GM12878 (cell line): Measurements from ENCODE around the gene SLC9A3. TPM values are rescaled to one million over a fixed set of nuclear protein-coding genes. Genes with fewer than 3 reads are reported as not detected.

Experiments used
- ATAC-seq: fragments of 200-7000 bp; cut with Tn5 transposase; 3 replicates; pipeline ENCODE4 v1.9.1; 2020; ENCODE audit warnings: mild to moderate bottlenecking, moderate library complexity
- BruUV-seq: library from RNA; stranded (reverse); fragments of 400-500 nt; replicated peaks from 2 replicates; lab custom pipeline; 2021; lab: Mats Ljungman, UMichigan
- CTCF ChIA-PET: fragments of 300-600 bp; sonication (Branson Sonifier 250); formaldehyde crosslinking; extraction: SDS; loops from one replicate; lab custom pipeline; 2021; ENCODE audit warnings: inconsistent platforms; lab: Yijun Ruan, JAX
- POLR2A ChIA-PET: fragments of 350-600 bp; formaldehyde crosslinking; extraction: SDS; loops from one replicate; lab custom pipeline; 2021; ENCODE audit warnings: inconsistent platforms; lab: Charles Lee
- RAD21 ChIA-PET: fragments of 300-600 bp; sonication (Branson Sonifier 250); formaldehyde crosslinking; loops from one replicate; lab custom pipeline; 2023; ENCODE audit warnings: antibody characterized with exemption; ENCODE audit not compliant: unreplicated experiment; lab: Charles Lee
- SMC1A ChIA-PET: fragments of 300-600 bp; sonication (Branson Sonifier 250); formaldehyde crosslinking; loops from one replicate; lab custom pipeline; 2023; ENCODE audit not compliant: unreplicated experiment, uncharacterized antibody; lab: Charles Lee
- DNase-seq: peaks from one replicate; pipeline ENCODE4 v3.0.0-alpha.2; 2011; ENCODE audit warnings: low read depth, low spot score
- FAIRE-seq: peaks from 3 replicates; lab custom pipeline; 2011; peaks lifted over from hg19 to GRCh38; lab: Jason Lieb, UNC
- H2AFZ ChIP-seq: 2 replicates; pipeline ENCODE4 v1.6.0; 2011; ENCODE audit warnings: low read depth, low read length, control low read depth; ENCODE audit not compliant: control insufficient read depth
- H3K27ac ChIP-seq: 2 replicates; pipeline ENCODE4 v1.5.1; 2011; ENCODE audit warnings: control low read depth; ENCODE audit not compliant: control insufficient read depth, insufficient read depth
- H3K27me3 ChIP-seq, 2 experiments: replicated peaks in 1 of 2; 2 replicates each; pipeline versions ENCODE4 v1.6.0 to v1.6.1; 2011; ENCODE audit warnings: low read length in 1 of 2; ENCODE audit not compliant: control insufficient read depth in 2 of 2, insufficient read depth in 2 of 2
- H3K36me3 ChIP-seq, 2 experiments: 2 replicates each; pipeline ENCODE4 v1.5.1; 2011; ENCODE audit warnings: low read length in 1 of 2; ENCODE audit not compliant: control insufficient read depth in 2 of 2, insufficient read depth in 2 of 2
- H3K4me1 ChIP-seq: 2 replicates; pipeline ENCODE4 v1.6.1; 2011; ENCODE audit warnings: mild to moderate bottlenecking, low read length, moderate library complexity, mixed read lengths; ENCODE audit not compliant: control insufficient read depth, insufficient read depth
- H3K4me2 ChIP-seq: 2 replicates; pipeline ENCODE4 v1.6.0; 2011; ENCODE audit warnings: control low read depth; ENCODE audit not compliant: control insufficient read depth, insufficient read depth
- H3K4me3 ChIP-seq: fragments of 200-600 bp; sonication (generic); 2 replicates; pipeline ENCODE4 v1.5.1; 2016
- H3K79me2 ChIP-seq: 2 replicates; pipeline ENCODE4 v1.6.0; 2011; ENCODE audit warnings: low read length; ENCODE audit not compliant: control insufficient read depth, insufficient read depth
- H3K9ac ChIP-seq: 2 replicates; pipeline ENCODE4 v1.8.0; 2011; ENCODE audit warnings: low read length, control low read depth, mixed read lengths; ENCODE audit not compliant: control insufficient read depth, insufficient read depth
- H3K9me3 ChIP-seq: replicated peaks from 3 replicates; pipeline ENCODE4 v1.5.1; 2011; ENCODE audit warnings: mild to moderate bottlenecking, low read length; ENCODE audit not compliant: control insufficient read depth, insufficient read depth
- H4K20me1 ChIP-seq: 2 replicates; pipeline ENCODE4 v1.6.0; 2011; ENCODE audit not compliant: control insufficient read depth, insufficient read depth
- EED ChIP-seq: sonication (generic); IDR thresholded peaks from 2 replicates; pipeline ENCODE4 v1.6.1; 2016; ENCODE audit warnings: antibody characterized with exemption, low read depth
- EGR1 ChIP-seq, 2 experiments: IDR thresholded peaks; 1 replicate in 1 of 2; 2 replicates in 1 of 2; pipeline ENCODE4 v1.6.1; 2011 to 2012; ENCODE audit warnings: low read depth in 2 of 2, low read length in 2 of 2, borderline replicate concordance in 1 of 2, mild to moderate bottlenecking in 1 of 2, moderate library complexity in 1 of 2
- GATAD2B ChIP-seq: fragments of 450-650 bp; conservative IDR thresholded peaks from 2 replicates; pipeline ENCODE4 v1.6.1; 2017; ENCODE audit warnings: low read depth, mild to moderate bottlenecking, moderate library complexity
- IKZF1 ChIP-seq: fragments of 450-650 bp; conservative IDR thresholded peaks from 2 replicates; pipeline ENCODE4 v1.6.1; 2017; ENCODE audit warnings: antibody characterized with exemption, mild to moderate bottlenecking
- IRF4 ChIP-seq: IDR thresholded peaks from 2 replicates; pipeline ENCODE4 v1.6.1; 2011; ENCODE audit warnings: low read depth, low read length
- PML ChIP-seq: IDR thresholded peaks from 2 replicates; pipeline ENCODE4 v1.6.1; 2012; ENCODE audit warnings: low read length, inconsistent platforms
- SMAD1 ChIP-seq: fragments of 450-650 bp; IDR thresholded peaks from 2 replicates; pipeline ENCODE4 v1.6.1; 2018; ENCODE audit warnings: mild to moderate bottlenecking, low read depth; ENCODE audit not compliant: partially characterized antibody
- SP1 ChIP-seq: IDR thresholded peaks from one replicate; pipeline ENCODE4 v1.6.1; 2011; ENCODE audit warnings: low read depth, low read length
- SRF ChIP-seq, 2 experiments: IDR thresholded peaks; 2 replicates each; pipeline ENCODE4 v1.6.1; 2011; ENCODE audit warnings: low read depth in 2 of 2, low read length in 2 of 2, mild to moderate bottlenecking in 1 of 2, moderate library complexity in 1 of 2
- STAT3 ChIP-seq: IDR thresholded peaks from 2 replicates; pipeline ENCODE4 v1.6.1; 2011; ENCODE audit warnings: low read depth, low read length, improper control_type of control experiment
- ZBTB40 ChIP-seq: fragments of 450-650 bp; IDR thresholded peaks from 2 replicates; pipeline ENCODE4 v1.6.1; 2016; ENCODE audit warnings: mild to moderate bottlenecking, moderate library complexity, borderline replicate concordance
- WGBS: methylation state at CpG from one replicate; pipeline ENCODE4 v1.1.6; 2016; ENCODE audit warnings: low lambda C conversion rate; ENCODE audit not compliant: insufficient replicate concordance, insufficient coverage; ENCODE audit errors: missing lambda C conversion rate; 5-methylcytosine and 5-hydroxymethylcytosine counted together
- in situ Hi-C: fragments of 300-500 bp; cut with MboI; formaldehyde crosslinking; loops from 9 replicates; pipeline ENCODE4 v1.14.3; 2018; ENCODE audit warnings: mixed read lengths
- intact Hi-C: fragments of 100-400 bp; cut with micrococcal nuclease; formaldehyde crosslinking; loops from one replicate; pipeline ENCODE4 v1.14.2; 2022; ENCODE audit not compliant: unreplicated experiment
- polyA plus RNA-seq, 11 experiments: library from polyadenylated mRNA; depleted of rRNA in 4 of 11; unstranded in 6 of 11; stranded (reverse) in 5 of 11; fragments of >200 nt; fragmentation: Nextera tagmentation in 4 of 11; fragmentation: Illumina TruSeq in 1 of 11; extraction: Ambion mirVana in 4 of 11; extraction: Trizol in 1 of 11; gene quantifications; 1 replicate in 1 of 11; 2 replicates in 10 of 11; pipeline versions ENCODE4 v1.2.1 to v1.2.3, GENCODE V29; 2011 to 2016; ENCODE audit warnings: inconsistent platforms in 2 of 11, missing spikeins in 2 of 11, low read depth in 1 of 11
- total RNA-seq, 4 experiments: library from RNA; depleted of rRNA in 3 of 4; stranded (reverse); fragments of >200 nt in 3 of 4; fragmentation: Illumina TruSeq in 1 of 4; extraction: Trizol in 1 of 4; gene quantifications; 2 replicates each; pipeline versions ENCODE4 v1.2.1 to v1.2.3, GENCODE V29; 2013 to 2021

The SLC9A3 gene
- total and polyA plus RNA-seq, 10 of the 15 experiments (the other 5 are each of a cell fraction or from before 2014, with no cell fraction given) = 0.04 to 5.2 (median 2.3) TPM; not detected in 1

- BruUV-seq = no TSS peak
- Histone ChIP-seq H3K4me2 (no peak overlapping the region), H3K9ac (no peak overlapping the region), H3K9me3 (no peaks in the 10 kb centered on the region), H3K36me3 (no peaks in the 10 kb centered on the region), H4K20me1 (peaks cover 2% of the 10 kb centered on the region; the same call in 1 of the 2 replicates), H3K4me3 (no peak overlapping the region), H3K79me2 (no peaks in the 10 kb centered on the region), H3K4me1 (peaks cover 17% of the 10 kb centered on the region), H3K27ac (no peak overlapping the region), H3K27me3 (peaks cover 4 to 8% of the 10 kb centered on the region in 2 experiments; a peak in 3 of 4 replicates), H2AFZ (no peak overlapping the region)
- CTCF ChIA-PET = no interaction called here
- ATAC-seq (no peak), DNase-seq (no peak), FAIRE-seq (no peak)
- SMC1A ChIA-PET = no interaction called here
- RAD21 ChIA-PET = no interaction called here
- intact Hi-C loops (no loop called here), in situ Hi-C loops (no loop called here)
- POLR2A ChIA-PET = no interaction called here
- TF ChIP-seq SRF (IDR thresholded peaks at IDR 0.05; ENCODE audit: low read depth in 2 of 2, low read length in 2 of 2) = no peak
- no peak for TF ChIP-seq EGR1 (IDR thresholded peaks at IDR 0.05; ENCODE audit: borderline replicate concordance in 1 of 2, low read depth in 2 of 2, low read length in 2 of 2)
- TF ChIP-seq IKZF1 = no peak
- TF ChIP-seq STAT3 = no peak
- TF ChIP-seq IRF4 = no peak
- no peak for TF ChIP-seq ZBTB40
- TF ChIP-seq GATAD2B = no peak
- no peak for TF ChIP-seq SMAD1
- TF ChIP-seq PML = no peak
- no peak for TF ChIP-seq EED
- no peak for TF ChIP-seq SP1
- WGBS = 64% methylated on average over 23 of the region's 25 CpGs
These were observed 8.4 kb upstream of the SLC9A3 start for GRCh38 chr5:532521-533242.
